HCT116 (cell line): ENCODE results near the gene MTERF4. TPM values are rescaled to one million over a fixed set of nuclear protein-coding genes. Genes with fewer than 3 reads are reported as not detected.

Experiments
- ATAC-seq: fragments of 200-7000 bp; cut with Tn5 transposase; 2 replicates; pipeline ENCODE4 v1.9.1; 2020; ENCODE audit warnings: mild to moderate bottlenecking, moderate library complexity
- BruUV-seq: library from RNA; stranded (reverse); fragments of 400-500 nt; replicated peaks from 2 replicates; lab custom pipeline; 2021; lab: Mats Ljungman, UMichigan
- CTCF ChIA-PET: fragments of 300-600 bp; sonication (Branson Sonifier 250); formaldehyde crosslinking; loops from one replicate; lab custom pipeline; 2021; ENCODE audit warnings: antibody characterized with exemption; lab: Charles Lee
- POLR2A ChIA-PET: fragments of 300-600, 350-600 bp; sonication (Branson Sonifier 250); formaldehyde crosslinking; loops from one replicate; lab custom pipeline; 2021; ENCODE audit warnings: antibody characterized with exemption; lab: Charles Lee
- RAD21 ChIA-PET, 2 experiments: fragments of 300-600 bp; sonication (Branson Sonifier 250); formaldehyde crosslinking; loops; one replicate each; lab custom pipeline; 2023; ENCODE audit warnings: low total read pairs in 2 of 2; ENCODE audit not compliant: uncharacterized antibody in 2 of 2, unreplicated experiment in 2 of 2, low non-redundant PET in 1 of 2; lab: Charles Lee
- DNase-seq: peaks from one replicate; pipeline ENCODE4 v3.0.0-alpha.2; 2010; ENCODE audit warnings: low read depth, low spot score
- H2AFZ ChIP-seq: fragments of 200-600 bp; shearing (Covaris generic), sonication (generic); 2 replicates; pipeline ENCODE4 v1.6.1; 2017; ENCODE audit warnings: low read depth, mixed run types, mixed read lengths, antibody characterized with exemption, low read length; ENCODE audit not compliant: poor library complexity, severe bottlenecking
- H3K27ac ChIP-seq: 2 replicates; pipeline ENCODE4 v1.5.1; 2012; ENCODE audit warnings: low read depth, low read length
- H3K27me3 ChIP-seq: fragments of 200-600 bp; sonication (generic); 2 replicates; pipeline ENCODE4 v1.6.1; 2016; ENCODE audit warnings: mixed run types, low read length, mixed read lengths; ENCODE audit not compliant: insufficient read depth
- H3K36me3 ChIP-seq, 2 experiments: fragments of 200-500 bp in 1 of 2; fragments of 200-600 bp in 1 of 2; sonication (Bioruptor generic) in 1 of 2; sonication (generic) in 1 of 2; 2 replicates each; pipeline versions ENCODE4 v1.5.1 to v1.6.1; 2014 to 2016; ENCODE audit warnings: low read length in 2 of 2, inconsistent platforms in 1 of 2, mixed read lengths in 1 of 2, mixed run types in 1 of 2; ENCODE audit not compliant: insufficient read depth in 2 of 2, control insufficient read depth in 1 of 2
- H3K4me1 ChIP-seq, 2 experiments: fragments of 200-600 bp in 1 of 2; sonication (generic) in 1 of 2; 2 replicates each; pipeline versions ENCODE4 v1.5.1 to v1.6.1; 2012 to 2017; ENCODE audit warnings: low read length in 2 of 2, inconsistent platforms in 1 of 2, mild to moderate bottlenecking in 1 of 2, mixed read lengths in 1 of 2, mixed run types in 1 of 2, moderate library complexity in 1 of 2; ENCODE audit not compliant: insufficient read depth in 2 of 2, control insufficient read depth in 1 of 2
- H3K4me2 ChIP-seq: fragments of 200-600 bp; sonication (generic); 2 replicates; pipeline ENCODE4 v1.6.1; 2017; ENCODE audit warnings: mixed run types, low read length, mixed read lengths
- H3K4me3 ChIP-seq, 2 experiments: fragments of 200-600 bp in 1 of 2; sonication (generic) in 1 of 2; replicated peaks in 1 of 2; 2 replicates each; pipeline ENCODE4 v1.5.1; 2011 to 2016; ENCODE audit warnings: low read length in 2 of 2, control low read depth in 1 of 2, low read depth in 1 of 2, mild to moderate bottlenecking in 1 of 2, mixed read lengths in 1 of 2, mixed run types in 1 of 2
- H3K79me2 ChIP-seq: fragments of 200-600 bp; sonication (generic); 2 replicates; pipeline ENCODE4 v1.6.1; 2017; ENCODE audit warnings: mild to moderate bottlenecking, mixed run types, low read length, moderate library complexity, mixed read lengths; ENCODE audit not compliant: insufficient read depth
- H3K9ac ChIP-seq: fragments of 200-600 bp; sonication (generic); 2 replicates; pipeline ENCODE4 v1.6.1; 2016; ENCODE audit warnings: low read length, mixed read lengths
- H3K9me2 ChIP-seq: fragments of 200-600 bp; sonication (generic), shearing (Covaris generic); 2 replicates; pipeline ENCODE4 v1.6.1; 2017; ENCODE audit warnings: mixed run types, mild to moderate bottlenecking, moderate library complexity; ENCODE audit not compliant: insufficient read depth
- H3K9me3 ChIP-seq, 2 experiments: fragments of 200-500 bp in 1 of 2; fragments of 200-600 bp in 1 of 2; sonication (Bioruptor generic) in 1 of 2; sonication (generic) in 1 of 2; 2 replicates each; pipeline ENCODE4 v1.6.1; 2014 to 2017; ENCODE audit warnings: low read length in 2 of 2, mixed read lengths in 2 of 2, inconsistent platforms in 1 of 2, low read depth in 1 of 2, mild to moderate bottlenecking in 1 of 2, mixed run types in 1 of 2, moderate library complexity in 1 of 2; ENCODE audit not compliant: control insufficient read depth in 1 of 2, insufficient read depth in 1 of 2
- H4K20me1 ChIP-seq: fragments of 200-600 bp; sonication (generic), shearing (Covaris generic); 2 replicates; pipeline ENCODE4 v1.6.1; 2017; ENCODE audit warnings: mixed run types, mild to moderate bottlenecking, moderate library complexity; ENCODE audit not compliant: insufficient read depth
- EZH2 ChIP-seq: fragments of 200-600 bp; sonication (generic); IDR thresholded peaks from 2 replicates; pipeline ENCODE4 v1.6.1; 2017; ENCODE audit warnings: antibody characterized with exemption, mixed run types
- JUND ChIP-seq: IDR thresholded peaks from 2 replicates; pipeline ENCODE4 v1.6.1; 2012
- POLR2A ChIP-seq: IDR thresholded peaks from 2 replicates; pipeline ENCODE4 v1.7.0; 2011; ENCODE audit warnings: borderline replicate concordance; ENCODE audit not compliant: insufficient read depth, insufficient read length; ENCODE audit errors: extremely low read depth
- POLR2AphosphoS5 ChIP-seq: IDR thresholded peaks from 2 replicates; pipeline ENCODE4 v1.6.1; 2011; ENCODE audit warnings: mild to moderate bottlenecking, low read depth, low read length, moderate library complexity
- RAD21 ChIP-seq: IDR thresholded peaks from 2 replicates; pipeline ENCODE4 v1.6.1; 2012; ENCODE audit warnings: low read depth, mild to moderate bottlenecking
- SRF ChIP-seq: IDR thresholded peaks from 2 replicates; pipeline ENCODE4 v1.6.1; 2012; ENCODE audit warnings: low read depth
- TCF7L2 ChIP-seq: IDR thresholded peaks from 2 replicates; pipeline ENCODE4 v1.7.0; 2011; ENCODE audit warnings: borderline replicate concordance, inconsistent platforms; ENCODE audit not compliant: insufficient read depth, insufficient read length; ENCODE audit errors: extremely low read depth
- ZFX ChIP-seq: fragments of 450-650 bp; IDR thresholded peaks from 2 replicates; pipeline ENCODE4 v1.6.1; 2017
- intact Hi-C: fragments of 100-400 bp; cut with micrococcal nuclease; formaldehyde crosslinking; loops from 2 replicates; pipeline ENCODE4 v1.10.0; 2022
- total RNA-seq: library from RNA; stranded (reverse); gene quantifications from one replicate; pipeline ENCODE4 v1.2.1, GENCODE V29; 2021; ENCODE audit not compliant: unreplicated experiment
- TF ChIP-seq, protein P1 (sequence below): IDR thresholded peaks from 2 replicates; pipeline ENCODE4 v1.6.1; 2011; ENCODE audit warnings: mild to moderate bottlenecking, low read length, moderate library complexity; ENCODE audit not compliant: insufficient replicate concordance; ENCODE audit errors: extremely low read depth

The MTERF4 gene
- total RNA-seq, 1 experiment from 2014 or later = 25.5 TPM

DNA sequence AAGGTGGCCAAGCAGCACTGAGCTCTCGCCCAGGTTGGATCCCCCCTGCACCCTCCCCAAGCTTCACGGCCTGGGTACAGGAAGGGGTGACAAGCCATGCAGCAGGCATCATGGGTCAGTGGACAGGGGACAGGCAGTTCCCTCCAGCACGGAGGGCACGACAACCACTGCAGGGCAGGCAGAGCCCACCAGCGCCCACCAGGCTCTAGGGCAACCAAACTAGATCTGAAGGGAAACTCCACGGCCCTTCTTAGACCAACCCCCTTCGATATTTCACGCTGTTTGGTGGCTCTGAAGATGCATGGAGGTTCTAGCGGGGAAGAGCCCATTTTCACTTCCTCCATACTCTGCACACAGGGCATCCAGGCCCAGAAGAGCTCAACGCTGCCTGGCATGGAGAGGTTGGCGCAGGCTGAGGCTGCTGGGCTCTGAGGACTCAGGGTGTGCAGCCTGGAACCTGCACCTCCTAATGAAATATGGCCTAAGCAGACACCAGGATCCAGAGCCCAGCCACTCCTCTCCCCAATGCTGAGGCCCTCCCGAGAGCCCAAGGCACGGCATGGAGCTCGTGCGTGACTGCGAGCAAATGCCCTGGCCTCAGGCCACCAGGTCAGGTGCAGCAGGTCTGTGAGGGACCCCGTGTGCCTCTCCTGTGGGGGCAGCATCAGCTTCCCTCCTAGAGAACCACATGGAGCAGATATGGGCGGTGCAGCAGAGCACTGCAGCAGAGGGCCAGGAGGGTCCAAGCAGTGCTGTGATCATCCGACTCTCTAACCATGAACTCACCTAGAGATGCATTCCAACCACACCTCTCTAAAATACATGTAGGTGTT is 8.7 kb upstream of the MTERF4 start:
- Histone ChIP-seq H3K9ac (no peak overlapping the region), H3K4me2 (no peak overlapping the region), H3K4me3 (no peak overlapping the region), H3K9me2 (no peaks in the 10 kb centered on the region), H3K79me2 (no peaks in the 10 kb centered on the region), H3K4me1 (no peaks in the 10 kb centered on the region), H3K27ac (no peak overlapping the region), H4K20me1 (no peaks in the 10 kb centered on the region), H3K9me3 (no peaks in the 10 kb centered on the region), H3K27me3 (no peaks in the 10 kb centered on the region), H3K36me3 (peaks cover 0 to 4% of the 10 kb centered on the region in 2 experiments; a peak in 1 of 4 replicates), H2AFZ (no peak overlapping the region)
- ChIA-PET POLR2A (no interaction called here), RAD21 (no interaction called here), CTCF (no interaction called here)
- BruUV-seq = no TSS peak
- ATAC-seq (no peak), DNase-seq (no peak)
- intact Hi-C loops = no loop called here
- no peak for TF ChIP-seq POLR2AphosphoS5
- TF ChIP-seq, protein P1, sequence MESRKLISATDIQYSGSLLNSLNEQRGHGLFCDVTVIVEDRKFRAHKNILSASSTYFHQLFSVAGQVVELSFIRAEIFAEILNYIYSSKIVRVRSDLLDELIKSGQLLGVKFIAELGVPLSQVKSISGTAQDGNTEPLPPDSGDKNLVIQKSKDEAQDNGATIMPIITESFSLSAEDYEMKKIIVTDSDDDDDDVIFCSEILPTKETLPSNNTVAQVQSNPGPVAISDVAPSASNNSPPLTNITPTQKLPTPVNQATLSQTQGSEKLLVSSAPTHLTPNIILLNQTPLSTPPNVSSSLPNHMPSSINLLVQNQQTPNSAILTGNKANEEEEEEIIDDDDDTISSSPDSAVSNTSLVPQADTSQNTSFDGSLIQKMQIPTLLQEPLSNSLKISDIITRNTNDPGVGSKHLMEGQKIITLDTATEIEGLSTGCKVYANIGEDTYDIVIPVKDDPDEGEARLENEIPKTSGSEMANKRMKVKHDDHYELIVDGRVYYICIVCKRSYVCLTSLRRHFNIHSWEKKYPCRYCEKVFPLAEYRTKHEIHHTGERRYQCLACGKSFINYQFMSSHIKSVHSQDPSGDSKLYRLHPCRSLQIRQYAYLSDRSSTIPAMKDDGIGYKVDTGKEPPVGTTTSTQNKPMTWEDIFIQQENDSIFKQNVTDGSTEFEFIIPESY = no peak
- TF ChIP-seq POLR2A = no peak
- no peak for TF ChIP-seq JUND
- no peak for TF ChIP-seq EZH2
- no peak for TF ChIP-seq ZFX
- no peak for TF ChIP-seq TCF7L2
- no peak for TF ChIP-seq RAD21
- no peak for TF ChIP-seq SRF
